OCI-LY1 (cell line): ENCODE results near the gene FAM151A.

Source experiments
- H2AFZ ChIP-seq: fragments of 200-600 bp; sonication (generic), shearing (Covaris generic); 2 replicates; pipeline ENCODE4 v1.6.0; 2014; ENCODE audit warnings: antibody characterized with exemption, mild to moderate bottlenecking, low read length
- H3F3A ChIP-seq: fragments of 200-600 bp; sonication (generic), shearing (Covaris generic); 2 replicates; pipeline ENCODE4 v1.6.0; 2014; ENCODE audit warnings: mild to moderate bottlenecking, antibody characterized with exemption, low read length, moderate library complexity; ENCODE audit not compliant: insufficient read depth
- H3K27ac ChIP-seq: fragments of 200-600 bp; sonication (generic); 2 replicates; pipeline ENCODE4 v1.5.1; 2014; ENCODE audit warnings: low read length, mixed run types, mild to moderate bottlenecking, low read depth; ENCODE audit not compliant: poor library complexity, severe bottlenecking
- H3K27me3 ChIP-seq: fragments of 200-600 bp; sonication (generic); 2 replicates; pipeline ENCODE4 v1.6.0; 2014; ENCODE audit warnings: antibody characterized with exemption, mild to moderate bottlenecking, low read length, moderate library complexity; ENCODE audit not compliant: insufficient read depth
- H3K36me3 ChIP-seq: fragments of 200-600 bp; sonication (generic); 2 replicates; pipeline ENCODE4 v1.6.1; 2014; ENCODE audit warnings: mild to moderate bottlenecking, antibody characterized with exemption, low read length, moderate library complexity, mixed read lengths; ENCODE audit not compliant: insufficient read depth
- H3K4me1 ChIP-seq: fragments of 200-600 bp; sonication (generic); 2 replicates; pipeline ENCODE4 v1.5.1; 2014; ENCODE audit warnings: mild to moderate bottlenecking, low read length, moderate library complexity; ENCODE audit not compliant: insufficient read depth, severe bottlenecking
- H3K4me2 ChIP-seq: fragments of 200-600 bp; sonication (generic), shearing (Covaris generic); 2 replicates; pipeline ENCODE4 v1.6.1; 2014; ENCODE audit warnings: low read length
- H3K4me3 ChIP-seq: fragments of 200-600 bp; sonication (generic); 2 replicates; pipeline ENCODE4 v1.5.1; 2014; ENCODE audit warnings: low read length, low read depth, mild to moderate bottlenecking, mixed read lengths; ENCODE audit not compliant: poor library complexity, severe bottlenecking
- H3K79me2 ChIP-seq: fragments of 200-600 bp; shearing (Covaris generic); 2 replicates; pipeline ENCODE4 v1.6.1; 2016; ENCODE audit warnings: mixed run types, low read length, mixed read lengths; ENCODE audit not compliant: insufficient read depth
- H3K9ac ChIP-seq: fragments of 200-600 bp; sonication (generic), shearing (Covaris generic); 2 replicates; pipeline ENCODE4 v1.6.1; 2014; ENCODE audit warnings: mild to moderate bottlenecking, low read length, mixed read lengths
- H3K9me2 ChIP-seq: fragments of 200-600 bp; sonication (generic), shearing (Covaris generic); 2 replicates; pipeline ENCODE4 v1.6.1; 2014; ENCODE audit warnings: low read depth, mild to moderate bottlenecking, low read length, mixed read lengths
- H3K9me3 ChIP-seq: fragments of 200-600 bp; shearing (Covaris generic); 2 replicates; pipeline ENCODE4 v1.6.1; 2014; ENCODE audit warnings: low read length, mixed read lengths
- H4K20me1 ChIP-seq: fragments of 200-600 bp; sonication (generic), shearing (Covaris generic); 2 replicates; pipeline ENCODE4 v1.6.0; 2016; ENCODE audit warnings: mild to moderate bottlenecking, low read length; ENCODE audit not compliant: insufficient read depth
- CTCF ChIP-seq: fragments of 200-600 bp; sonication (generic), shearing (Covaris generic); IDR thresholded peaks from 2 replicates; pipeline ENCODE4 v1.5.1; 2017; ENCODE audit warnings: mild to moderate bottlenecking, antibody characterized with exemption, low read length, moderate library complexity, mixed read lengths
- EZH2 ChIP-seq: fragments of 200-600 bp; sonication (generic), shearing (Covaris generic); IDR thresholded peaks from 2 replicates; pipeline ENCODE4 v1.8.0; 2017; ENCODE audit warnings: borderline replicate concordance, mixed run types, mild to moderate bottlenecking, antibody characterized with exemption, low read length, moderate library complexity, mixed read lengths

FAM151A gene

GRCh38 chr1:54580856-54581550 lies 42.3 kb downstream of the FAM151A start:
- Histone ChIP-seq H3K27ac (no peak overlapping the region), H3K4me3 (no peak overlapping the region), H3K27me3 (peaks cover 4% of the 10 kb centered on the region; the same call in 1 of the 2 replicates), H3K79me2 (no peaks in the 10 kb centered on the region), H4K20me1 (no peaks in the 10 kb centered on the region), H3K4me1 (no peaks in the 10 kb centered on the region), H2AFZ (no peak overlapping the region), H3K9me2 (no peaks in the 10 kb centered on the region), H3K9ac (no peak overlapping the region), H3F3A (no peaks in the 10 kb centered on the region), H3K9me3 (no peaks in the 10 kb centered on the region), H3K36me3 (no peaks in the 10 kb centered on the region), H3K4me2 (no peak overlapping the region)
- TF ChIP-seq EZH2 = no peak
- no peak for TF ChIP-seq CTCF

GRCh38 chr1:54579337-54579781 lies 44.0 kb downstream of the FAM151A start:
- TF ChIP-seq CTCF (no peak), EZH2 (no peak)
- no peak overlapping the region for H3K4me2 ChIP-seq
- no peaks in the 10 kb centered on the region for H3K79me2 ChIP-seq
- no peaks in the 10 kb centered on the region for H3K4me1 ChIP-seq
- no peaks in the 10 kb centered on the region for H4K20me1 ChIP-seq
- H3K9ac ChIP-seq = no peak overlapping the region
- no peak overlapping the region for H3K4me3 ChIP-seq
- no peaks in the 10 kb centered on the region for H3K36me3 ChIP-seq
- no peaks in the 10 kb centered on the region for H3F3A ChIP-seq
- no peaks in the 10 kb centered on the region for H3K9me2 ChIP-seq
- H3K27me3 ChIP-seq = peaks cover 4% of the 10 kb centered on the region; the same call in 1 of the 2 replicates
- no peak overlapping the region for H3K27ac ChIP-seq
- H2AFZ ChIP-seq = no peak overlapping the region
- H3K9me3 ChIP-seq = no peaks in the 10 kb centered on the region

GRCh38 chr1:54577612-54578011 lies 45.7 kb downstream of the FAM151A start:
- H2AFZ ChIP-seq = no peak overlapping the region
- H3K4me1 ChIP-seq = no peaks in the 10 kb centered on the region
- no peak overlapping the region for H3K9ac ChIP-seq
- no peaks in the 10 kb centered on the region for H3K79me2 ChIP-seq
- H3K9me3 ChIP-seq = no peaks in the 10 kb centered on the region
- no peaks in the 10 kb centered on the region for H3K9me2 ChIP-seq
- H3K36me3 ChIP-seq = no peaks in the 10 kb centered on the region
- no peak overlapping the region for H3K27ac ChIP-seq
- no peak overlapping the region for H3K4me2 ChIP-seq
- H3K4me3 ChIP-seq = no peak overlapping the region
- no peak for TF ChIP-seq EZH2
- TF ChIP-seq CTCF = no peak
- H4K20me1 ChIP-seq = no peaks in the 10 kb centered on the region
- no peaks in the 10 kb centered on the region for H3K27me3 ChIP-seq
- H3F3A ChIP-seq = no peaks in the 10 kb centered on the region
